ENCODE measurements around the gene CDA.
A peak's percentile ranks its signal among the peaks of the same experiment; 100 is the strongest.

The CDA gene

GRCh38 chr1:20648946-20649345 lies 60.0 kb downstream of the CDA start:
- no peak for DNase-seq (ENCODE audit: low spot score)

DNA sequence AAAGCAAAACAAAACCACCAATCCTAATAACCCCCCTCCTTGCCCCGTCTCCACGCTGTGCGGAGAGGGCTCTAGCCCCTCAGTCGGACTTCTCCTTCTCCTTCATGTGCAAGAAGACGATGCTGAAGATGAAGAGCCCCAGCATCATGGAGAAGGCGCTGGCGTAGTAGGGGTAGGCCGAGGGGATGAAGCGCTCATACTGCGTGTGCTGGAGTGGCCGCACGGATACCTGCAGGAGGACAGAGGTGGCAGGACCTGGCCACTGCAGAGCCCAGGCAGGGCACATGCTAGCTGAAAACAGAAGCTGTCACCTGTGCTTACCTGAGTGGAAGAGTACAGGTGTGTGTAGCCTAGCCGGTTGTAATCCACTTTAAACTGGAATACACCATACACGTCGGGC lies 63.4 kb downstream of the CDA start:
- DNase-seq (ENCODE audit: low spot score) = no peak

GRCh38 chr1:20654104-20654690 lies 65.3 kb downstream of the CDA start:
- no peak for DNase-seq (ENCODE audit: low spot score)

- DNase-seq (ENCODE audit: low spot score) = no peak
Observed at GRCh38 chr1:20657024-20657423, 68.1 kb downstream of the CDA start.

DNA sequence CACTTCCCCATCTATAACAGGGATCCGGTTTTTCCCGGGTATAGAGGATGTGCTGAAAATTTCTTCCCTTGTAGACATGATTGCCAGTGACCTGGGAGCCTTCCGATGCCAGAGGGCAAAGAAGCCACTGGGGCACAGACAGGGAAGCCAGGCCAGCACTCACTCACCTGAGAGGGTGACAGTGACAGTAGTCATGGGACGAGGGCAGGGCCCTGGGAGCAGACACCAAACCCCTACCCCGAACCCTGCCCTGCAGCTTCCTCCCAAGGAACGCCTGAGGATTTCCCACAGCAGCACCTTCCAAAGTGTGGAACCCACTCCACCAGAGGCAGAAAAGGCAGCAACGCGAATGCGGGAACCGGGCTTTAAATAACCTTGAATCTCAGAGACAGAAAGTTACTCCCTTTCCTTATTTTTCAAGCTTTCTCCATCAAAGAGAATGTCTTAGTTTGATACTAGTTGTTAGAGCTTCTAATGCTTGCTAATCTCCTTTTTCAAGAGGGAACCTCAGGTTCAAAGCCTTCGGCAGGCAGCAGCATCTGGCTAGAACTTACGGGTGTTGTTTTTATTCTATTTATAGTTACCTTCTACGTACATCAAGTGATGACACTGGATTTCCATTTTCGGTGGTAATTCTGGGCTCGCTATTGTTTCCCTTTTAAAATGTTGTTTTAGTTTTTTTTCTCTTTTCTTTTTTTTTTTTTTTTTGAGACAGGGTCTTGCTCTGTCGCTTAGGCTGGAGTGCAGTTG lies 69.4 kb downstream of the CDA start:
- no peak for DNase-seq (ENCODE audit: low spot score)

GRCh38 chr1:20660363-20660762 lies 71.5 kb downstream of the CDA start:
- DNase-seq (ENCODE audit: low spot score) = no peak

DNA sequence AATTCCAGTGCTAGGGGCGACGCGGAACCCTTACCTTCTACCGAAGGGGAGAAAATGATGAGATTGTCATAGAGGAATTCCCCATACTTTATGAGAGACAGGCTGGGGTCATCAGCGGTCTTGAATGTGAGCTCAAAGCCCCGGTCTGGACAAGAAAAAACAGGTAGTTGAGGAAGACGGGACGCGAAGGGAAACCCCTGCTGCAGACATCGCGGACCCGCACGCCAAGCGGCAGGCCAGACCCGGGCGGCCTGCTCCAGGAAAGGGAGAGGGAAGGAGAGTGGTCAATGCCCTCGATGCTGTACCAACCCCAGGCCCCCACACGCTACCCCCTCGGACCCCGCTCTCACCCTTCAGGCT lies 71.9 kb downstream of the CDA start:
- no peak for DNase-seq (ENCODE audit: low spot score)

- peak; percentile 95 for DNase-seq (ENCODE audit: low spot score)
Observed at GRCh38 chr1:20661207-20662109, 72.6 kb downstream of the CDA start, which contains the start of gene DDOST. Gene DDOST, minus strand, starts transcription at chr1:20661369. Its CDS starts 19 bp downstream, at chr1:20661350.

- no peak for DNase-seq (ENCODE audit: low spot score)
Observed at GRCh38 chr1:20662110-20662475, 73.2 kb downstream of the CDA start.

- no peak for DNase-seq (ENCODE audit: low spot score)
Observed at GRCh38 chr1:20663365-20663764, 74.5 kb downstream of the CDA start.

DNA sequence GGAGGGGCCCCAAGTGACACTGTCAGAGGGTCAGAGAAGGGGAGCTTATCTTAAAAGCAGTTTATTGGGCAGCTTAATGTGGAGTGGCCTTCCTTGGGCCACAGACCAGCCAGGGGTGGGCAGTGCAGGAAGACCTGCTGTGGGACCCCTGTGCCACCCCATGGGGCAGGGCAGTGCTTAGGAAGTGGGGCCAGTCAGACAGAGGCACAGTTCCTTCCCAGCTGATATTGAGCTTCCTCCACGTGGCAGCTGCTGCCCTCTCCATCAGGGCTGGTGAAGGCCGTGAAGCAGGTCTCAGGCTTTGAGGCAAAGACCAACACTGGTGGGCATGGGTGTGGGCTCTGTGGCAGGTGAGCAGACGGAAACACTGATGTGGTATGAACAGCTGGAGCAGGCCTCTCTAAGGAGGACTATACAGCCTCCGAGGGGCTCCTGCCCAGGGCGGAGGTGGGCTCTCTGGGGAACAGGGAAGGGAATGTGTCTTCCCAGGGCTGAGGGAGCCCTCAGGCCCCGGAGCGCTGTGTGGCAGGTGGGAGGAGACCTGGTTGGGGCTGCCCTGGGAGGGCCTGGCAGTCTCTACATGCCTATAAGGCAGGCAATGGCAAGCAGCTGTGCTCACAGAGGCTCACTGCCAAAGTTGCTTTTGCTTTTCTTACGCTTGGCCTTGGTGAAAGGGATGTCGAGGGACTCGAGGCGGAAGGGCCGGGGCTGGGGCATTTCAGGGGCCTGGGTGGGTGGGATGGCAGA lies 75.2 kb downstream of the CDA start:
- DNase-seq (ENCODE audit: low spot score) = no peak

- DNase-seq (ENCODE audit: low spot score) = no peak
Observed at GRCh38 chr1:20665726-20666125, 76.8 kb downstream of the CDA start.

DNA sequence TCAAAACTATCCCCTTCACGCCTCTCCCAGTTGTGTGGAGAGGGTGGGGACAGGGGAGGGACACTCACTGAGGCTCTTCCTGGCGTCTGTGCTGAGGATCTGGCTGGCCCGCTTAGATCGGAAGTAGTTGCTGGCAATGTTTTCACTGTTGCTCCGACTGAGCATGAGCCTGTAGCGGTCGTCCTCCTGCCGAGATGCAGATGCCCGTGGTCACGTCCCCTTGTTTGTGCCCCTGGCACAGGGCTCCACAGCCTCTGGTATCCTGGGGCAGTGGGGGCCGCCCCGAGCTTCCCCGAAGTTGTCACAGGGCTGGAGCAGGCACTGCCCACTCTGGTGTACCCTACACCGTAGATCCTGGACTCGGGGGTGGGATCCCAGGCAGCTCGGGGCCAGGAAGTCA lies 77.2 kb downstream of the CDA start:
- DNase-seq (ENCODE audit: low spot score) = no peak

- DNase-seq (ENCODE audit: low spot score) = no peak
Observed at GRCh38 chr1:20666804-20667203, 77.9 kb downstream of the CDA start.

Measured in COLO829 (cell line).